Measurements from ENCODE around the gene MAGEH1.

The MAGEH1 gene

DNA sequence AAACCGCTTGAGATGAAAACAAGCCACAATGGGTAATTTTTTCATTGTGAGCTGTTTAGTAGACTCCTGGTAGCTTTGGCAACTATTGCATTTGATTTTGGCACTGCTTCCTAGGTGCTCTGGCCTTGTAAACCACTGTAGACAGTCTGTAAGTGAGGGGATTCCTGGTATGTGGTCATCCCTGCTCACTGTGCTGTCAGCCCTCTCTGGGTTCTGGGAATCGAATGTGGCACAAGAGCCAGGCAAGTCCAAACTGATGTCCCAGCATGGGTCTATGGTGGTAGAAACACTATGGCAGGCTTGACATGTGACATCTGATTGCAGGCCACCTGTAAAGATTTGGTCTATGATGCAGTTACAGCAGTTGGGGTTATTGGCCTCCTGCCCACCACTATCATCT, 35.2 kb downstream of the MAGEH1 start:
- Histone ChIP-seq H3K36me3 (ENCODE audit: control insufficient read depth, insufficient read depth, low read length) (no peaks in the 10 kb centered on the region), H3K4me3 (replicated peaks; ENCODE audit: low read depth, low read length) (no peak overlapping the region), H3K27me3 (replicated peaks; ENCODE audit: control insufficient read depth, insufficient read depth, low read length) (no peaks in the 10 kb centered on the region)
- TF ChIP-seq, protein P1, sequence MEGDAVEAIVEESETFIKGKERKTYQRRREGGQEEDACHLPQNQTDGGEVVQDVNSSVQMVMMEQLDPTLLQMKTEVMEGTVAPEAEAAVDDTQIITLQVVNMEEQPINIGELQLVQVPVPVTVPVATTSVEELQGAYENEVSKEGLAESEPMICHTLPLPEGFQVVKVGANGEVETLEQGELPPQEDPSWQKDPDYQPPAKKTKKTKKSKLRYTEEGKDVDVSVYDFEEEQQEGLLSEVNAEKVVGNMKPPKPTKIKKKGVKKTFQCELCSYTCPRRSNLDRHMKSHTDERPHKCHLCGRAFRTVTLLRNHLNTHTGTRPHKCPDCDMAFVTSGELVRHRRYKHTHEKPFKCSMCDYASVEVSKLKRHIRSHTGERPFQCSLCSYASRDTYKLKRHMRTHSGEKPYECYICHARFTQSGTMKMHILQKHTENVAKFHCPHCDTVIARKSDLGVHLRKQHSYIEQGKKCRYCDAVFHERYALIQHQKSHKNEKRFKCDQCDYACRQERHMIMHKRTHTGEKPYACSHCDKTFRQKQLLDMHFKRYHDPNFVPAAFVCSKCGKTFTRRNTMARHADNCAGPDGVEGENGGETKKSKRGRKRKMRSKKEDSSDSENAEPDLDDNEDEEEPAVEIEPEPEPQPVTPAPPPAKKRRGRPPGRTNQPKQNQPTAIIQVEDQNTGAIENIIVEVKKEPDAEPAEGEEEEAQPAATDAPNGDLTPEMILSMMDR (IDR thresholded peaks at IDR 0.05; ENCODE audit: insufficient read depth, low read length, poor library complexity, severe bottlenecking) = no peak
- no peak for DNase-seq (ENCODE audit: extremely low read depth, insufficient read length)

DNA sequence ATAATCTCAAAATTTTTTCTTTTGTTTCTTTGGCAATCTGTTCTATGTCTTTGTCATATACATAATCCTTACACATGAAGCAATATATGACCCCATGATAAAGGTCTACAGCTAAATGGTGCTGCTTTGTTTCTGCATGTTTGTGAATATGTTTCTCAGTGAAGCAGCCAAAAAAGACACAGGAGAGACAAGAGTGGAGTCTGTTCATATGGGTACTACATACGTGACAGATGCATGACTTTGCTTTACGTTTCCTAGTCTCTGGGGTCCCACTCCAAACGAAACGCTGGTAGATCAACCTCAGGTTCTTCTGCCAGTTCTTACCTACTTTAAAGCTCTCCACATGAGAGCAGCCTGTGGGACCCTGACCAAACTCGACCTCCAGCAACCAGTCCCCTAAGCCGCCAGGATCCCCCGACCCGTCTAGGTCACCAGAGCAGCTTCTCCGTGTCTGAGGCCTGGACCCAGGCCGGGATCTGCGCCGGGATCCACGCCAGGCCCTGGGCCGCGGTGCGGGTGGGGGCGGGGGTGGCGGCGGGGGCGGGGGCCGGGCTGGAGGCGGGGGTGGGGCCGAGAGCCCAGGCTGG, 36.2 kb downstream of the MAGEH1 start:
- TF ChIP-seq, protein P1 (IDR thresholded peaks at IDR 0.05; ENCODE audit: insufficient read depth, low read length, poor library complexity, severe bottlenecking) = no peak
- Histone ChIP-seq H3K36me3 (ENCODE audit: control insufficient read depth, insufficient read depth, low read length) (no peaks in the 10 kb centered on the region), H3K4me3 (replicated peaks; ENCODE audit: low read depth, low read length) (peak overlapping the region; percentile 76), H3K27me3 (replicated peaks; ENCODE audit: control insufficient read depth, insufficient read depth, low read length) (no peaks in the 10 kb centered on the region)
- DNase-seq (ENCODE audit: extremely low read depth, insufficient read length) = no peak

DNA sequence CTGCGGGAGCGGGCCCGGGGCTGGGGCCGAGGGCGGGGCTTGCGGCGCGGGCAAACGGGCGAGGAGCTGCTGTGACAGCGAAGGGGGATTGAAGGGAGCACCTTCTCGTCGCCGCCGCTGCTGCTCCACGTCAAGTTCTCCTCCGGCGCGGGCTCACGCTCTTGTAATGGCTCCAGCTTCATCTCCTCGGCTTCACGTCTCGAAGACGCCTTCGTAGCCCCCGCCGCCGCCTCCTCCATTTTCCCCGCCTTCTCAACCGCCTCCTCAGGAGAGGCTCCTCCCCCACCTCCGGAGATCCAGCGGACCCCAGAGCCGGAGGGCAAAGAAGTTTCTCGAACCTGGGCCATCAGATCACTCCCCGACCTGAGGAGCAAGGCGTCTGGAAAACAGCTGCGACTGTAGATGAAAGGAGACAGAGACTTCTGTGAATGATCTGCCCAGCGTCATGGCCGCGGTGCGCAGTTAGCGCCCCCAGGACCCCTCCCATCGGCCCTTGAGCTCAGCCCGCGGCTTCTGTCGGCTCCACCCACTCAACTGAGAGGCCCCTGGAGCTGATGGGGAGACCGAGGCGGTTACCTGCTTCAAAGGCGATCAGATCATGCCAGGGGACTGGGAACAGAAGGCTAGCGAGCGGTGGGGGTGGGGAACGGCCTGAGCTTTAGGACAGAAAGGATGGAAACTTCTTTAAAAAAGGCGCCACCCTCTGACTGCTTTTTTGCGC, 36.8 kb downstream of the MAGEH1 start:
- no peaks in the 10 kb centered on the region for H3K36me3 ChIP-seq (ENCODE audit: control insufficient read depth, insufficient read depth, low read length)
- no peaks in the 10 kb centered on the region for H3K27me3 ChIP-seq (replicated peaks; ENCODE audit: control insufficient read depth, insufficient read depth, low read length)
- TF ChIP-seq, protein P1 (IDR thresholded peaks at IDR 0.05; ENCODE audit: insufficient read depth, low read length, poor library complexity, severe bottlenecking) = no peak
- DNase-seq (ENCODE audit: extremely low read depth, insufficient read length) = peak; percentile 73
- H3K4me3 ChIP-seq (replicated peaks; ENCODE audit: low read depth, low read length) = peak overlapping the region; percentile 76

DNA sequence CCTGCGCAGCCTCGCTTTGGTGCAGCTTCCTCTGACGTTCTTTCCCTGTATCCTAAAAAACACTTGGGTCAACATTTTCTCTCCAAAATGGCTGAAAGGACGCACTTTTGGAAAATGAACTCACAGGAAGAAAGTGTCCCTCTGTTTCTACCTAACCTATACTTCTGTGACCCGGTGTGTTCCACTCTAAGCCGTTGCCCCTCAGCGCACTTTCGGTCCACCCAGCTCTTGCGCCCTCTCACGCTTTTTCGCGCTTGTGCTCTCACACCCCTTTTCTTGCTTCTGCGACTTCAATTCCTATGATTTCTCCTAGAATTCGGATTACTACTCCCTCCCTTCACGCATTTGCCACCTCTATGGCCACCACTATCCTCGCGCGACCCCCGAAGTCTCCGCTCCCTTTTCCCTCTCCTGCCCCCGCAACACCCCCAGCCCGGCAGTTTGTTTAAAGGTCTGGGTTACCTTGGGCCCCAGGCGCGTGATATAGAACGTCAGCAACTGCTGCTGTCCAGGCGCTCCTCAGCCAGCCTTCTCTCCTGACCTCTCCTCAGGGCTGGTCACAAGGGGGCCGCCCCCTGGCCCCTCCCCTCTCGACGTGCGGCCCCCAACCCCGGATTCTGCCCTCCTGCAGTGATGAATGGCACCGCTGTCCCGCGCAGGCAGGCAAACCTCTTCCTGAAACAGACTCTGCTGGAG, 37.5 kb downstream of the MAGEH1 start, which contains the start of gene USP51:
USP51 (minus strand) TSS at position 535 of the 696 bp plus-strand sequence. CDS start 909 bp downstream, outside the sequence.
- Histone ChIP-seq H3K4me3 (replicated peaks; ENCODE audit: low read depth, low read length) (peak within 1 kb of the TSS; percentile 76), H3K36me3 (ENCODE audit: control insufficient read depth, insufficient read depth, low read length) (no peaks in the 10 kb centered on the region), H3K27me3 (replicated peaks; ENCODE audit: control insufficient read depth, insufficient read depth, low read length) (no peaks in the 10 kb centered on the region)
- peak; percentile 41 for DNase-seq (ENCODE audit: extremely low read depth, insufficient read length)
- TF ChIP-seq, protein P1 (IDR thresholded peaks at IDR 0.05; ENCODE audit: insufficient read depth, low read length, poor library complexity, severe bottlenecking) = peak; percentile 24

DNA sequence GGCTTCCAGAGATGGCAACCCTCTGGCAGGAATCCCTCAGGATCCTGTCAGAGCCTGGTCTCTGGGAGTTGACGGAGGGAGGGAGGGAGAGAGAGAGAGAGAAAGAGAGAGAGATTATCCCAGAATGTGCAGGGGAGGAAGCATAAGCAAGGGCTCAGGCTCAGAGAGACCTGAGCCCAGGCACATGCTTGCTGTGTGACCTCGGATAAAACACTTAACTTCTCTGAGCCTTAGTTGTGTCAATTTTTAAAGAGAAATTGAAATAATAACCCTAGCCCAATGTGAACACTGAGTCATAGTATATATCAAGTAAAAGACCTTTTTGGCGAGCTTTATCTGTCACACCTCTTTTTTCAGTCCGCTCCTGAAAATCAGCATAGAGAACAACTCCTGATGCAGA, 38.2 kb downstream of the MAGEH1 start:
- no peaks in the 10 kb centered on the region for H3K27me3 ChIP-seq (replicated peaks; ENCODE audit: control insufficient read depth, insufficient read depth, low read length)
- TF ChIP-seq, protein P1 (IDR thresholded peaks at IDR 0.05; ENCODE audit: insufficient read depth, low read length, poor library complexity, severe bottlenecking) = no peak
- no peaks in the 10 kb centered on the region for H3K36me3 ChIP-seq (ENCODE audit: control insufficient read depth, insufficient read depth, low read length)
- no peak for DNase-seq (ENCODE audit: extremely low read depth, insufficient read length)
- peak overlapping the region; percentile 76 for H3K4me3 ChIP-seq (replicated peaks; ENCODE audit: low read depth, low read length)

Data from GM06990 (cell line).